DOHH2 (cell line): ENCODE measurements around the gene BTG1.

Source experiments
- H3F3A ChIP-seq: fragments of 200-600 bp; sonication (generic), shearing (Covaris generic); 2 replicates; pipeline ENCODE4 v1.6.0; 2016; ENCODE audit warnings: antibody characterized with exemption, mild to moderate bottlenecking; ENCODE audit not compliant: control insufficient read depth, insufficient read depth
- H3K27ac ChIP-seq: fragments of 200-600 bp; sonication (generic); 2 replicates; pipeline ENCODE4 v1.5.1; 2014; ENCODE audit warnings: low read depth, mild to moderate bottlenecking, low read length, moderate library complexity
- H3K27me3 ChIP-seq: fragments of 200-600 bp; sonication (generic); 2 replicates; pipeline ENCODE4 v1.6.1; 2014; ENCODE audit warnings: mild to moderate bottlenecking, low read length, mixed read lengths; ENCODE audit not compliant: control insufficient read depth
- H3K36me3 ChIP-seq: fragments of 200-600 bp; sonication (generic); 2 replicates; pipeline ENCODE4 v1.6.1; 2014; ENCODE audit warnings: mild to moderate bottlenecking, low read length, moderate library complexity, mixed read lengths; ENCODE audit not compliant: control insufficient read depth
- H3K4me1 ChIP-seq: fragments of 200-600 bp; sonication (generic); 2 replicates; pipeline ENCODE4 v1.6.1; 2014; ENCODE audit warnings: mild to moderate bottlenecking, low read length, mixed read lengths; ENCODE audit not compliant: control insufficient read depth
- H3K4me2 ChIP-seq: fragments of 200-600 bp; sonication (generic); 2 replicates; pipeline ENCODE4 v1.6.0; 2014; ENCODE audit warnings: mild to moderate bottlenecking, low read length, moderate library complexity
- H3K4me3 ChIP-seq: fragments of 200-600 bp; sonication (generic); 2 replicates; pipeline ENCODE4 v1.5.1; 2014; ENCODE audit warnings: mild to moderate bottlenecking, low read length, mixed read lengths
- H3K79me2 ChIP-seq: fragments of 200-600 bp; sonication (generic); 2 replicates; pipeline ENCODE4 v1.6.1; 2014; ENCODE audit warnings: mild to moderate bottlenecking, low read length, mixed read lengths; ENCODE audit not compliant: control insufficient read depth
- H3K9me2 ChIP-seq: fragments of 200-600 bp; sonication (generic); replicated peaks from 2 replicates; pipeline ENCODE4 v1.6.1; 2014; ENCODE audit warnings: mild to moderate bottlenecking, low read length, mixed read lengths; ENCODE audit not compliant: control insufficient read depth
- H3K9me3 ChIP-seq: fragments of 200-600 bp; sonication (generic); 2 replicates; pipeline ENCODE4 v1.6.1; 2014; ENCODE audit warnings: antibody characterized with exemption, low read length, mixed read lengths; ENCODE audit not compliant: control insufficient read depth, insufficient read depth
- H4K20me1 ChIP-seq: fragments of 200-600 bp; sonication (generic); 2 replicates; pipeline ENCODE4 v1.6.0; 2014; ENCODE audit warnings: low read depth, mild to moderate bottlenecking, antibody characterized with exemption, low read length, moderate library complexity; ENCODE audit not compliant: control insufficient read depth, insufficient read depth
- EZH2phosphoT487 ChIP-seq: fragments of 200-600 bp; sonication (generic); IDR thresholded peaks from 2 replicates; pipeline ENCODE4 v1.6.1; 2017; ENCODE audit warnings: borderline replicate concordance, mild to moderate bottlenecking, antibody characterized with exemption, low read length, moderate library complexity, mixed read lengths
- TF ChIP-seq, protein P1 (sequence below): fragments of 200-600 bp; sonication (generic); IDR thresholded peaks from one replicate; pipeline ENCODE4 v1.5.1; 2014; ENCODE audit warnings: antibody characterized with exemption, mild to moderate bottlenecking, low read depth, low read length; ENCODE audit not compliant: poor library complexity, severe bottlenecking

Gene BTG1

DNA sequence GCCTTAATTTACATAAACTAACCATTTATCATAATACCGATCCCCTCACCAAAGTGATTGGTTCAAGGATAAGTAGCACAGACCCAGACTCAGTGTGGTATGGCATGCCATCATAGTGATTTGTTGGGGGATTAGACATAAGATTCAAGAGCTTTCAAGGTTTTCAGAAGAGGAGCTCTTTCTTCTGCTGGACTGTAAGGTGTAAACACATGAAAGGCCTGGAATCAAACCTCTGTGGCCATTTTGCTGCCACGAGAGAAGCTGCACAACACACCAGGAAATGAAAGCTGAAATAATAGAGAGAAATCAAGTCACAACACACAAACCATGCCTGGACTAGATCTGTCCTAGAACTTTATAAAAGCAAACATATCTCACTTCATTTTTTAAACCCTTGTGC is 30.8 kb downstream of the BTG1 start:
- H3K9me3 ChIP-seq: no peaks in the 10 kb centered on the region
- H4K20me1 ChIP-seq: no peaks in the 10 kb centered on the region
- H3K4me3 ChIP-seq: no peak overlapping the region
- no peak overlapping the region for H3K27ac ChIP-seq
- H3K9me2 ChIP-seq: no peaks in the 10 kb centered on the region
- no peaks in the 10 kb centered on the region for H3K4me1 ChIP-seq
- H3K4me2 ChIP-seq: no peak overlapping the region
- no peaks in the 10 kb centered on the region for H3K27me3 ChIP-seq
- TF ChIP-seq EZH2phosphoT487: no peak
- TF ChIP-seq, protein P1, sequence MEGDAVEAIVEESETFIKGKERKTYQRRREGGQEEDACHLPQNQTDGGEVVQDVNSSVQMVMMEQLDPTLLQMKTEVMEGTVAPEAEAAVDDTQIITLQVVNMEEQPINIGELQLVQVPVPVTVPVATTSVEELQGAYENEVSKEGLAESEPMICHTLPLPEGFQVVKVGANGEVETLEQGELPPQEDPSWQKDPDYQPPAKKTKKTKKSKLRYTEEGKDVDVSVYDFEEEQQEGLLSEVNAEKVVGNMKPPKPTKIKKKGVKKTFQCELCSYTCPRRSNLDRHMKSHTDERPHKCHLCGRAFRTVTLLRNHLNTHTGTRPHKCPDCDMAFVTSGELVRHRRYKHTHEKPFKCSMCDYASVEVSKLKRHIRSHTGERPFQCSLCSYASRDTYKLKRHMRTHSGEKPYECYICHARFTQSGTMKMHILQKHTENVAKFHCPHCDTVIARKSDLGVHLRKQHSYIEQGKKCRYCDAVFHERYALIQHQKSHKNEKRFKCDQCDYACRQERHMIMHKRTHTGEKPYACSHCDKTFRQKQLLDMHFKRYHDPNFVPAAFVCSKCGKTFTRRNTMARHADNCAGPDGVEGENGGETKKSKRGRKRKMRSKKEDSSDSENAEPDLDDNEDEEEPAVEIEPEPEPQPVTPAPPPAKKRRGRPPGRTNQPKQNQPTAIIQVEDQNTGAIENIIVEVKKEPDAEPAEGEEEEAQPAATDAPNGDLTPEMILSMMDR: no peak
- peaks cover 12% of the 10 kb centered on the region for H3K79me2 ChIP-seq
- no peaks in the 10 kb centered on the region; the same call in 1 of the 2 replicates for H3K36me3 ChIP-seq
- no peaks in the 10 kb centered on the region; the same call in 1 of the 2 replicates for H3F3A ChIP-seq

DNA sequence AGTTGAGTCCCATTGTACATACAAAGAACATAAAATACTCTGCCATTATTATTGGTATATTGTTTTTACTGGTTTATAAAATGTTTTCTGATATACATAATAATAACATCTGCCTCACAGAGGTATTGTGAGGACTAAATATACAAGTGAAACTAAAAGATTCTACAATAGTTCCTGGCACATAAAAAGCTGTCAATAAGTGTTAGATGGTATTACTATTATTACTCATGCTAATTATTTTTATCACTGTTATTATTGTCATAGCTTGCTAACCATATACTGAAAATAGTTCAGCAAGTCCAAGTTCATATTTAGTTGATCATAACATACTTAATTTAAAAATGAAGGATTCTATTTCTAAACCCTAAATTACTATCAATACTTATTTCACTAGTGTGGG is 34.4 kb downstream of the BTG1 start:
- no peaks in the 10 kb centered on the region for H3K9me2 ChIP-seq
- H3K79me2 ChIP-seq: peaks cover 6% of the 10 kb centered on the region; the same call in 1 of the 2 replicates
- H3K4me2 ChIP-seq: no peak overlapping the region
- H3K9me3 ChIP-seq: no peaks in the 10 kb centered on the region
- H3K4me1 ChIP-seq: no peaks in the 10 kb centered on the region
- TF ChIP-seq, protein P1: no peak
- no peak for TF ChIP-seq EZH2phosphoT487
- H4K20me1 ChIP-seq: no peaks in the 10 kb centered on the region
- no peak overlapping the region for H3K4me3 ChIP-seq
- H3K36me3 ChIP-seq: no peaks in the 10 kb centered on the region
- H3K27ac ChIP-seq: no peak overlapping the region
- H3F3A ChIP-seq: no peaks in the 10 kb centered on the region
- no peaks in the 10 kb centered on the region for H3K27me3 ChIP-seq

DNA sequence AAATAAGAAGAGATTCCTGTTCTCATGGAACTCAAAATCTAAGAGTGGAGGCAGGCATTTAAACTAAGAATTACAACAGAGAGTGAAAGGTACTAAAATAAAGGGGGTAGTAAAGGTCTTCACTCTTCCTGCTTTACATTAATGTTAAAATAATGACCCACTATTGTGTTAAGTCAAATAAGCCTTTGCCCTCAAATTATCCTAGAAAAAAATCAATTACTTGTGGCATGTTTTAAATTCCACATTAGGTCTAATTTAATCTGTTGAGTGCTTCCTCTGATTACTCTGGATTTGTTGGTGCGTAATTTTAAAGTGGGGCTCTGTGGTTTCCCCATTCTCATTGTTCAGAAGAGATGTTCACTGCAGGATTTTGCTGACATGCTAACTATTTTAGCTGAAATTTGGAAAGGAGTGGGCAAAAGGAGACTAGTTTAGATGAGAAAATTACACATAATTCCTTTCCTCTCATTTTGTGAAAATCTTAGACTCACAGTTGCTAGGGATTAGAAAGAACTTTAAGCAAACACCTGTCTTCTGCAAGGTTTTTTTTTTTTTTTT is 35.5 kb downstream of the BTG1 start:
- Histone ChIP-seq H3K4me3 (no peak overlapping the region), H3K9me2 (no peaks in the 10 kb centered on the region), H3K4me2 (no peak overlapping the region), H3F3A (no peaks in the 10 kb centered on the region), H3K79me2 (0 out of 2 replicates have a peak, but pooled peaks cover 3% of the 10 kb centered on the region), H3K9me3 (no peaks in the 10 kb centered on the region), H3K27me3 (no peaks in the 10 kb centered on the region), H3K36me3 (no peaks in the 10 kb centered on the region), H3K4me1 (no peaks in the 10 kb centered on the region), H4K20me1 (no peaks in the 10 kb centered on the region), H3K27ac (no peak overlapping the region)
- TF ChIP-seq EZH2phosphoT487: no peak
- TF ChIP-seq, protein P1: no peak
